Effector memory CD8-positive, alpha-beta T cell (primary cell): Measurements from ENCODE around the gene SFRP4.
A peak's percentile ranks its signal among the peaks of the same experiment; 100 is the strongest.

Experiments used
- ATAC-seq: fragments of 150-1000 bp; cut with Tn5 transposase; replicated peaks from 2 replicates; pipeline ENCODE4 v1.10.0; 2021; ENCODE audit warnings: mild to moderate bottlenecking, moderate library complexity
- DNase-seq, 3 experiments: peaks; one replicate each; pipeline ENCODE4 v3.0.0; 2021
- H3K27ac Mint-ChIP-seq, 2 donors: one replicate each; pipeline ENCODE4 v1.8.0; 2022; ENCODE audit warnings: mild to moderate bottlenecking in 2 of 2, mixed read lengths in 2 of 2, moderate library complexity in 2 of 2
- H3K27me3 Mint-ChIP-seq, 2 donors: one replicate each; pipeline ENCODE4 v1.8.0; 2022; ENCODE audit warnings: mixed read lengths in 2 of 2
- H3K36me3 Mint-ChIP-seq: one replicate; pipeline ENCODE4 v1.8.0; 2022; ENCODE audit warnings: mild to moderate bottlenecking, moderate library complexity, mixed read lengths; ENCODE audit not compliant: insufficient read depth
- H3K4me1 Mint-ChIP-seq, 2 donors: one replicate each; pipeline ENCODE4 v1.8.0; 2022; ENCODE audit warnings: low read depth in 2 of 2, mixed read lengths in 2 of 2
- H3K4me3 Mint-ChIP-seq, 2 donors: one replicate each; pipeline ENCODE4 v1.8.0; 2022; ENCODE audit warnings: mild to moderate bottlenecking in 2 of 2, mixed read lengths in 2 of 2, moderate library complexity in 2 of 2
- H3K9me3 Mint-ChIP-seq, 2 donors: one replicate each; pipeline ENCODE4 v1.8.0; 2022; ENCODE audit warnings: mixed read lengths in 2 of 2

SFRP4 gene

GRCh38 chr7:37920849-37921805 lies 4.5 kb upstream of the SFRP4 start:
- Mint-ChIP-seq H3K4me1 (peaks cover 19 to 21% of the 10 kb centered on the region in 2 donors), H3K9me3 (peaks cover 0 to under 1% of the 10 kb centered on the region in 2 donors), H3K27ac (no peak overlapping the region)

GRCh38 chr7:37920305-37920848 lies 3.8 kb upstream of the SFRP4 start, which contains the start of gene EPDR1:
TSS of gene EPDR1 (plus strand) at chr7:37920640. CDS start at chr7:37920940, 300 bp downstream.
- Mint-ChIP-seq H3K36me3 (peaks cover 3% of the 10 kb centered on the region), H3K4me1 (peaks cover 21 to 23% of the 10 kb centered on the region in 2 donors), H3K9me3 (no peaks in the 10 kb centered on the region), H3K27ac (no peak within 1 kb of the TSS), H3K27me3 (peaks cover 62 to 73% of the 10 kb centered on the region in 2 donors), H3K4me3 (peak within 1 kb of the TSS; percentile 78 to 83)
- DNase-seq (peak in 2 of 3 experiments; percentile 12 to 19), ATAC-seq (peak; percentile 72)

More at GRCh38 chr7:37920849-37921805, 4.5 kb upstream of the SFRP4 start:
- Mint-ChIP-seq H3K36me3 (peaks cover 3% of the 10 kb centered on the region), H3K4me3 (peak overlapping the region; percentile 78 to 83), H3K27me3 (peaks cover 55 to 66% of the 10 kb centered on the region in 2 donors)
- ATAC-seq (peak; percentile 45), DNase-seq (no peak)

- Mint-ChIP-seq H3K27me3 (peaks cover 74 to 84% of the 10 kb centered on the region in 2 donors), H3K4me1 (peaks cover 21 to 23% of the 10 kb centered on the region in 2 donors), H3K9me3 (no peaks in the 10 kb centered on the region), H3K27ac (no peak overlapping the region), H3K4me3 (no peak overlapping the region), H3K36me3 (peaks cover 3% of the 10 kb centered on the region)
- DNase-seq = no peak
- no peak for ATAC-seq
Measured at GRCh38 chr7:37918526-37918925, 1.9 kb upstream of the SFRP4 start.

- H3K27me3 Mint-ChIP-seq = peaks cover 74 to 75% of the 10 kb centered on the region in 2 donors
- no peak for DNase-seq
- peaks cover 3% of the 10 kb centered on the region for H3K36me3 Mint-ChIP-seq
- H3K4me3 Mint-ChIP-seq = peak overlapping the region; percentile 59 to 63
- H3K9me3 Mint-ChIP-seq = no peaks in the 10 kb centered on the region
- peaks cover 14 to 19% of the 10 kb centered on the region in 2 donors for H3K4me1 Mint-ChIP-seq
- no peak overlapping the region for H3K27ac Mint-ChIP-seq
- ATAC-seq = no peak
Measured at GRCh38 chr7:37916017-37916672, 472 bp downstream of the SFRP4 start.

GRCh38 chr7:37915438-37915837 lies 1.2 kb downstream of the SFRP4 start:
- ATAC-seq = no peak
- H3K36me3 Mint-ChIP-seq = peaks cover 3% of the 10 kb centered on the region
- H3K9me3 Mint-ChIP-seq = no peaks in the 10 kb centered on the region
- peaks cover 12 to 18% of the 10 kb centered on the region in 2 donors for H3K4me1 Mint-ChIP-seq
- no peak overlapping the region for H3K27ac Mint-ChIP-seq
- peaks cover 71 to 77% of the 10 kb centered on the region in 2 donors for H3K27me3 Mint-ChIP-seq
- DNase-seq = no peak
- peak overlapping the region in 1 of 2 donors; percentile 63 for H3K4me3 Mint-ChIP-seq

- Mint-ChIP-seq H3K27ac (no peak overlapping the region), H3K4me3 (no peak overlapping the region), H3K4me1 (peaks cover 9 to 14% of the 10 kb centered on the region in 2 donors), H3K9me3 (no peaks in the 10 kb centered on the region), H3K36me3 (no peaks in the 10 kb centered on the region), H3K27me3 (peaks cover 50 to 53% of the 10 kb centered on the region in 2 donors)
- ATAC-seq = no peak
- DNase-seq = no peak
Measured at GRCh38 chr7:37912756-37913155, 3.9 kb downstream of the SFRP4 start.

GRCh38 chr7:37908221-37908788 lies 8.3 kb downstream of the SFRP4 start:
- ATAC-seq (no peak), DNase-seq (no peak)
- H3K27me3 Mint-ChIP-seq = peaks cover 36 to 42% of the 10 kb centered on the region in 2 donors
- no peak overlapping the region for H3K27ac Mint-ChIP-seq
- H3K4me3 Mint-ChIP-seq = no peak overlapping the region
- no peaks in the 10 kb centered on the region for H3K9me3 Mint-ChIP-seq
- H3K36me3 Mint-ChIP-seq = no peaks in the 10 kb centered on the region
- no peaks in the 10 kb centered on the region for H3K4me1 Mint-ChIP-seq

GRCh38 chr7:37901890-37902524 lies 14.6 kb downstream of the SFRP4 start:
- ATAC-seq (no peak), DNase-seq (no peak)
- H3K9me3 Mint-ChIP-seq = no peaks in the 10 kb centered on the region
- peaks cover 0 to 5% of the 10 kb centered on the region in 2 donors for H3K4me1 Mint-ChIP-seq
- H3K4me3 Mint-ChIP-seq = no peak overlapping the region
- H3K36me3 Mint-ChIP-seq = no peaks in the 10 kb centered on the region
- peaks cover 18 to 22% of the 10 kb centered on the region in 2 donors for H3K27me3 Mint-ChIP-seq
- no peak overlapping the region for H3K27ac Mint-ChIP-seq

DNA sequence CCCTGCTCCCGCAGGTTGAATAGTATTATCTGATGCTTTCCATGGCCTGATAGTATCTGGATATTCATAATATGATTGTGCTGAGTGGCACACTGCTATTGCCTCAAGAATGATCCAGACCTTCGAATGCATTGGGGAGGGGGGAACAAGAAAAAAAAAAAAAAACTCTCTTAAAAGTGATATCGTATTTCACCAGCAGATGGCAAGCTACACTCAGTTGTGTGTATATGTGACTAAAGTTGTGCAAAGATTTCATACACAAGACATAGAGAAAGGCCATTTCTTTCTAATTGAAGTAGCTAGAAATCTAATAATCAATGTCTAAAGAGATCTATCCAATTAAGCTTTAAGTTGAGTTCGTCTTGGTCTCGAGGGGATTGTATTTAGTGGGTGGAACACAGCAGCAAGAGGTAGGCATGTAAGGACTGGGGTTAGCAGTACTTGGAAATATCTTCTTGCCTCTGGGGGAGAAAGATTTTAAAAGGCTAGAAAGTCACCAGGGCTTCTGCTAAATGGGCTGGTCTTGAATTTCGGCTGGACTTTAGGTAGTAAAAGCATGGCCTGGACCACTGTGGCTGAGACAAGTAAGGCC lies 15.3 kb downstream of the SFRP4 start:
- Mint-ChIP-seq H3K4me3 (no peak overlapping the region), H3K4me1 (peaks cover 0 to 5% of the 10 kb centered on the region in 2 donors), H3K27ac (no peak overlapping the region), H3K9me3 (no peaks in the 10 kb centered on the region), H3K36me3 (no peaks in the 10 kb centered on the region), H3K27me3 (peaks cover 11 to 22% of the 10 kb centered on the region in 2 donors)
- DNase-seq = no peak
- no peak for ATAC-seq

DNA sequence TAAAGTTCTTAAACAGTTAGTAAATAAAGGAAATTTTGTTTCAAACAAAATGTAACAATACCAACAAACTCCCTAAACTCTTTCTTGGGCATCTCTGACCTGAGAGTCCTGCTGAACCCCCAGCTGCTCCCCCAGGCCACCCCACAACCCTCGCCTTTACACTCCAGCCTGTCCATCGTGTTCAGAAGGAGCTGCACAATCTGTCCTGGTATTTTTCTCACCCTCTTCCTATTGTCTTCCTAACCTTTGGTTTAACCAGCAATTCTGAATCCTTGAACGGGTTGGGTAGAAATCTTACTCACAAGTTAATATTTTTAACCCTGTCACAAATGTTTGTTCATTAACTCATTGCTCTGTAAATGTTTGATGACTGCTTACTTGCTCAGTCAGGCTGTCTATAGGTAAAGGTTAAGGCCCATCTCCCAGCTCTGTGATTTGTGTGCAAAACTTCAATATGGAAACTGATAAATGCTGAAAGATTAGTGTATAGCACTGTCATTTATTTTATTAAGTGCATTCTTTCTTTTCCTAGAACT lies 16.8 kb downstream of the SFRP4 start:
- Mint-ChIP-seq H3K9me3 (no peaks in the 10 kb centered on the region), H3K36me3 (no peaks in the 10 kb centered on the region), H3K4me3 (no peak overlapping the region), H3K4me1 (peaks cover 0 to 5% of the 10 kb centered on the region in 2 donors), H3K27ac (no peak overlapping the region), H3K27me3 (peaks cover 11 to 14% of the 10 kb centered on the region in 2 donors)
- DNase-seq (no peak), ATAC-seq (no peak)

- H3K4me3 Mint-ChIP-seq = no peak overlapping the region
- H3K9me3 Mint-ChIP-seq = no peaks in the 10 kb centered on the region
- H3K4me1 Mint-ChIP-seq = no peaks in the 10 kb centered on the region
- peaks cover 0 to 14% of the 10 kb centered on the region in 2 donors for H3K27me3 Mint-ChIP-seq
- H3K27ac Mint-ChIP-seq = no peak overlapping the region
- H3K36me3 Mint-ChIP-seq = no peaks in the 10 kb centered on the region
- no peak for DNase-seq
- ATAC-seq = no peak
Measured at GRCh38 chr7:37894671-37895070, 21.9 kb downstream of the SFRP4 start.

DNA sequence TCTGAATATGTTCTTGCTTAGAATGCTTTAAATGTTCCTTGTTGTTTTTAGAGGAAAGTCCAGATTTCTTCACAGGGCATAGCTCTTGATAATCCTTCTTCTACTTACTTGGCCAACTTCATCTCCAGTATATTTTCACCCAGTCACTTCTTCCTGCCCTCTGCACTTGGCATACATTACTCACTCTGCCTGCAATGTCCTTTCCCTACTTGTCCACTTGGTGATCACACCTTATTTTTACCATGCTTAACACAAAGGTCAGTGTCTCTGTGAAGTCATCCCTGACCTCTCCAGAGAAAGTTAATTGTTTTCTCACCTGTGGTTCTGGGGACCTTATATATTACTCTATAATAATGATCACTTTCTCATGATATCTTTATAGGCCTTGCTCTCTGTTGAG lies 23.3 kb downstream of the SFRP4 start:
- ATAC-seq (no peak), DNase-seq (no peak)
- peaks cover 0 to 14% of the 10 kb centered on the region in 2 donors for H3K27me3 Mint-ChIP-seq

More for the DNA sequence above, 23.3 kb downstream of the SFRP4 start:
- H3K27ac Mint-ChIP-seq = no peak overlapping the region
- H3K4me1 Mint-ChIP-seq = no peaks in the 10 kb centered on the region
- no peaks in the 10 kb centered on the region for H3K9me3 Mint-ChIP-seq
- H3K36me3 Mint-ChIP-seq = no peaks in the 10 kb centered on the region
- H3K4me3 Mint-ChIP-seq = no peak overlapping the region
